Measurements from ENCODE around the gene ALK. TPM values are rescaled to one million over a fixed set of nuclear protein-coding genes. Genes with fewer than 3 reads are reported as not detected.

ALK gene
- total RNA-seq, 4 donors from 2014 or later = 0.83 to 1.6 (median 1.2) TPM

GRCh38 chr2:29591600-29591999 lies 329.8 kb downstream of the ALK start:
- H3K9me3 ChIP-seq = no peaks in the 10 kb centered on the region
- no peaks in the 10 kb centered on the region for H3K27me3 ChIP-seq
- H3K27ac ChIP-seq (replicated peaks in 1 of 4) = no peak overlapping the region
- intact Hi-C loops (cut with DNase I) = no loop called here
- DNase-seq (ENCODE audit: extremely low spot score) = no peak
- WGBS = 91% methylated on average over 10 of the region's 10 CpGs
- TF ChIP-seq CTCF (IDR thresholded peaks at IDR 0.05) = no peak
- no peak for TF ChIP-seq POLR2AphosphoS5 (IDR thresholded peaks at IDR 0.05)
- no peak for TF ChIP-seq EP300 (IDR thresholded peaks at IDR 0.05)
- TF ChIP-seq POLR2A (IDR thresholded peaks at IDR 0.05; ENCODE audit: low read depth) = no peak
- H3K4me3 ChIP-seq = no peak overlapping the region
- H3K36me3 ChIP-seq = no peaks in the 10 kb centered on the region
- H3K4me1 ChIP-seq = no peaks in the 10 kb centered on the region

DNA sequence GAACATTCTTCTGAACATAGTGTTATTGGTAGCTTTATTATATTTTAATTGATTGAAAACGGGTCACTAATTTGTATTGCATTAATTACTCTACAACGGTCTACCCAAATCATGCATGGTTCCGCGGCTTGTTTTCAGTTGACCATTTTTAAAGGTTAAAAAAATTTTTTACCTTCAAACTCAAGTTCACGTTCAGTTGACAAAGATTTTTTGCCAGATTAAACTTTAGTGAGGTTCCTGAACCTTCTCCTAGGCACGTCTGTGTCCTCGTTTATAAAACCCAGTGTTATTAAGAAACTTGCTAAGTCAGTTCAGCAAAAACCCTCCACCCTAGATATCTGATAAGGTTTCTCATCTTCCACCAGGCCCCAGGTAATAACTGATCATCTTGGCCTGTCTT lies 331.2 kb downstream of the ALK start:
- Histone ChIP-seq H3K4me1 (no peaks in the 10 kb centered on the region), H3K4me3 (no peak overlapping the region), H3K36me3 (no peaks in the 10 kb centered on the region), H3K27me3 (no peaks in the 10 kb centered on the region), H3K9me3 (no peaks in the 10 kb centered on the region), H3K27ac (replicated peaks in 1 of 4) (no peak overlapping the region)
- no peak for DNase-seq (ENCODE audit: extremely low spot score)
- intact Hi-C loops (cut with DNase I) = no loop called here
- WGBS = 92% methylated on average over 7 of the region's 7 CpGs
- TF ChIP-seq POLR2A (IDR thresholded peaks at IDR 0.05; ENCODE audit: low read depth) (no peak), EP300 (IDR thresholded peaks at IDR 0.05) (no peak), CTCF (IDR thresholded peaks at IDR 0.05) (no peak), POLR2AphosphoS5 (IDR thresholded peaks at IDR 0.05) (no peak)

DNA sequence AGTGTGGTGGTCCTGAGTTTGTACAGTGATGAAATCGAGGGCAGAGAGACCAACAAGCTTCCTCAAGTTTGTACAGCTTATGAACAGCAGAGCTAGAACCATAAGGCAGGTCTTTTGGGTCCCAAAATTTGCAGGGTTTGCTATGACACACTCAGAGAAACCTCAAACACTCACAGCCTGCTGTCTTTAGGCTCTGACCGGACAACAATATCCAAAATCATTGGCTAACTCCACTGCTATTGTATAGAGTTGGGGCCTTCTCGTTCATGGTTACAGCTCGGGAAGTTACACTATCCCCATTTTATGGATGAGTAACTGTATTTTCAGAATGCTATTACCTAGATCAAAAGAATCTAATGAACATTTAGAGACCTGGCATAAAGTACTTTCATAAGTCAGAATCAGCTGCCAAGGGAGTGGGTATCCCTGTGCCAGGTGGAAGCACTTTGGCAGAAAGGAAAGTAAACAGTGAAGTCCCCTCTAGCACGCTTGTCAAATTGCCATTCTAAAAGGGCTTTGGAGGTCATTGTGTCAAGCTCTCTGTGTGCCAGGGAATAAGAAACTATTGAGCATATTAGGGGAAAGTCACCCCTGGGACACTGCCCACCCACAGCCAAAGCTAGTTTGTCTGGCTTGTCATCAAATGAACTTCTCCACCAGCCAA lies 331.8 kb downstream of the ALK start:
- no peaks in the 10 kb centered on the region for H3K4me1 ChIP-seq
- no peak for DNase-seq (ENCODE audit: extremely low spot score)
- intact Hi-C loops (cut with DNase I) = no loop called here
- 84% methylated on average over 5 of the region's 5 CpGs for WGBS
- no peak for TF ChIP-seq POLR2AphosphoS5 (IDR thresholded peaks at IDR 0.05)
- TF ChIP-seq POLR2A (IDR thresholded peaks at IDR 0.05; ENCODE audit: low read depth) = no peak
- no peak for TF ChIP-seq EP300 (IDR thresholded peaks at IDR 0.05)
- H3K27me3 ChIP-seq = no peaks in the 10 kb centered on the region
- no peak overlapping the region for H3K27ac ChIP-seq (replicated peaks in 1 of 4)
- H3K4me3 ChIP-seq = no peak overlapping the region
- H3K36me3 ChIP-seq = no peaks in the 10 kb centered on the region
- H3K9me3 ChIP-seq = no peaks in the 10 kb centered on the region

DNA sequence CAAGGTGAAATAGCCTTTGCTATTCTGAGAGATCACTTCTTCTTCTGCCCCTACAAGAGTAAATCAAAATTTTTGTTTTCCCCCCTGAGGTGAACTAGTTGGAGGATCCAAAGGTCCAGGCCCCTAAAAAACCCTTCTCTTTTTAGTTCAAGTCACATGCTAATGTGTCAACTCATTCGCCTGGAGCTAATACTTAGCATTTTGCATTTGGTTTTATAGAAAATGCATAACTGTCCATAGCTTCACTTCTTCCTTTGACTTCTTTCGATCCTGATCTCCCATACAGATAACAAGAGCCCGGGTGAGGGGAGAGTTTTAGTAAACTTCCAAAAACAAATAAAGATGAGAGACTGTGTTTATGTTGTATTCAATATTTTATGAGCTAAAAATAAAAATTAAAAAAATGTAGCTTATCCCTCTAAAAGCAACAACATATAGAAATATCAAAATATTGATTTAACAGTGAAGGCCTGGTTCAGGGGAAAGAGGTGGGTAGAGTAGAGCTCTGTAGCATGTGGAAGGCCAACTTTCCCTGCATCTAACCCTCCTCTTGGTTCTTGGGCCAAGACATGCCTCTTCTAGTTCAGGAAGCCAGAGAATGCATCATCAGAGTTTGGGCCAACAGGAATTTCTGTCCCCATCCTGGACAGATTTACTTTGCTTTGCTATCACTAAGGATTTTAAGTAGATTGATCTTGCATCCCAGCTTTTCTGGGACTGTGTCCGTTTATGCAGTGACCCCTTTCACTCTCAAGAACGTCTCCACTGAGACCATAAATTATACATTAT lies 333.8 kb downstream of the ALK start:
- H3K4me1 ChIP-seq = no peaks in the 10 kb centered on the region
- TF ChIP-seq POLR2AphosphoS5 (IDR thresholded peaks at IDR 0.05) (no peak), CTCF (IDR thresholded peaks at IDR 0.05) (no peak)
- H3K27me3 ChIP-seq = no peaks in the 10 kb centered on the region
- no peak for DNase-seq (ENCODE audit: extremely low spot score)
- H3K4me3 ChIP-seq = no peak overlapping the region
- no peaks in the 10 kb centered on the region for H3K36me3 ChIP-seq
- intact Hi-C loops (cut with DNase I) = no loop called here
- H3K9me3 ChIP-seq = no peaks in the 10 kb centered on the region
- H3K27ac ChIP-seq (replicated peaks in 1 of 4) = no peak overlapping the region
- 83% methylated on average over 5 of the region's 5 CpGs for WGBS

DNA sequence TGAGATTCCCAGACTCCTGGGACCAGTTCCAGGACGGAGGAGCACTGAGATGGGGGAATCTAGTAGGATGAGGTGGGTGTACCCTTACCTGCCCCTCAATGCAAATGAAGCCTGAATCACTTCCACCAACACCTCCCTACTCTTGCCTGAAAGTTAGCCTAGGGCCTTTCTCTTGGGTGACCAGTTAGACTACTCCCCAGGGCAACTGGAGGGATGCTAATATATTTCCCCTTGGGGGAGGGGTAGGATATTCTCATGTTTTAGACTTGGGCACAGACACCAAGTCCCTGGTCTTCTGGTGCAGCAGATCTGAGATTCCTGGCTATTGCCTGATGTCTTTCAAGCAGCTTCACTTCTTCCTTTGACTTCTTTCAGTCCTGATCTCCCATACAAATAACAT lies 334.5 kb downstream of the ALK start:
- TF ChIP-seq POLR2A (IDR thresholded peaks at IDR 0.05; ENCODE audit: low read depth) = no peak
- no peak for TF ChIP-seq CTCF (IDR thresholded peaks at IDR 0.05)
- TF ChIP-seq EP300 (IDR thresholded peaks at IDR 0.05) = no peak
- no peak for TF ChIP-seq POLR2AphosphoS5 (IDR thresholded peaks at IDR 0.05)
- H3K4me3 ChIP-seq = no peak overlapping the region
- H3K4me1 ChIP-seq = no peaks in the 10 kb centered on the region
- intact Hi-C loops (cut with DNase I) = no loop called here
- H3K27me3 ChIP-seq = no peaks in the 10 kb centered on the region
- H3K36me3 ChIP-seq = no peaks in the 10 kb centered on the region
- H3K9me3 ChIP-seq = no peaks in the 10 kb centered on the region
- H3K27ac ChIP-seq (replicated peaks in 1 of 4) = no peak overlapping the region
- DNase-seq (ENCODE audit: extremely low spot score) = no peak
- 65% methylated on average over 1 of the region's 1 CpG for WGBS

All from esophagus muscularis mucosa (tissue), 4 donors.